GM19023 (cell line): ENCODE results near the gene IRS1.

Source experiments
- ATAC-seq: cut with Tn5 transposase; IDR thresholded peaks from one replicate; pipeline ENCODE4 v1.9.1; 2021; ENCODE audit warnings: mild to moderate bottlenecking, moderate library complexity; ENCODE audit not compliant: unreplicated experiment

Gene IRS1

GRCh38 chr2:226818930-226819329 is 19.3 kb upstream of the IRS1 start:
- ATAC-seq: no peak

- no peak for ATAC-seq
Observed at GRCh38 chr2:226813148-226813701, 13.6 kb upstream of the IRS1 start.

GRCh38 chr2:226803410-226803809 is 3.8 kb upstream of the IRS1 start:
- no peak for ATAC-seq

GRCh38 chr2:226802573-226802972 is 3.0 kb upstream of the IRS1 start:
- no peak for ATAC-seq

GRCh38 chr2:226800941-226801784 is 1.5 kb upstream of the IRS1 start:
- ATAC-seq: peak; percentile 77

- ATAC-seq: no peak
Observed at GRCh38 chr2:226799976-226800940, 638 bp upstream of the IRS1 start.

GRCh38 chr2:226798422-226799210 is 1.0 kb downstream of the IRS1 start:
- ATAC-seq: peak; percentile 21

GRCh38 chr2:226797989-226798421 is 1.6 kb downstream of the IRS1 start:
- ATAC-seq: no peak

GRCh38 chr2:226797289-226797988 is 2.2 kb downstream of the IRS1 start:
- ATAC-seq: no peak

GRCh38 chr2:226796840-226797288 is 2.8 kb downstream of the IRS1 start:
- no peak for ATAC-seq

- ATAC-seq: no peak
Observed at GRCh38 chr2:226796012-226796839, 3.4 kb downstream of the IRS1 start.

- ATAC-seq: no peak
Observed at GRCh38 chr2:226795281-226796011, 4.2 kb downstream of the IRS1 start.

- ATAC-seq: no peak
Observed at GRCh38 chr2:226794751-226795171, 4.9 kb downstream of the IRS1 start.

- ATAC-seq: no peak
Observed at GRCh38 chr2:226794196-226794661, 5.4 kb downstream of the IRS1 start.

- ATAC-seq: no peak
Observed at GRCh38 chr2:226793646-226794045, 6.0 kb downstream of the IRS1 start.

- ATAC-seq: no peak
Observed at GRCh38 chr2:226792155-226792881, 7.3 kb downstream of the IRS1 start.

GRCh38 chr2:226791487-226792081 is 8.0 kb downstream of the IRS1 start:
- peak; percentile 99 for ATAC-seq
